NCI-H2107 (cell line): ENCODE data around the gene LITAF.
"Not testable (repeated sequence)": the region's sequence is repeated elsewhere in the genome, so short reads cannot be mapped to it uniquely, and the experiment has no call there.

ENCODE experiments used
- DNase-seq: peaks from one replicate; lab custom pipeline; 2025; lab: John Stamatoyannopoulos, UW

Gene LITAF

DNA sequence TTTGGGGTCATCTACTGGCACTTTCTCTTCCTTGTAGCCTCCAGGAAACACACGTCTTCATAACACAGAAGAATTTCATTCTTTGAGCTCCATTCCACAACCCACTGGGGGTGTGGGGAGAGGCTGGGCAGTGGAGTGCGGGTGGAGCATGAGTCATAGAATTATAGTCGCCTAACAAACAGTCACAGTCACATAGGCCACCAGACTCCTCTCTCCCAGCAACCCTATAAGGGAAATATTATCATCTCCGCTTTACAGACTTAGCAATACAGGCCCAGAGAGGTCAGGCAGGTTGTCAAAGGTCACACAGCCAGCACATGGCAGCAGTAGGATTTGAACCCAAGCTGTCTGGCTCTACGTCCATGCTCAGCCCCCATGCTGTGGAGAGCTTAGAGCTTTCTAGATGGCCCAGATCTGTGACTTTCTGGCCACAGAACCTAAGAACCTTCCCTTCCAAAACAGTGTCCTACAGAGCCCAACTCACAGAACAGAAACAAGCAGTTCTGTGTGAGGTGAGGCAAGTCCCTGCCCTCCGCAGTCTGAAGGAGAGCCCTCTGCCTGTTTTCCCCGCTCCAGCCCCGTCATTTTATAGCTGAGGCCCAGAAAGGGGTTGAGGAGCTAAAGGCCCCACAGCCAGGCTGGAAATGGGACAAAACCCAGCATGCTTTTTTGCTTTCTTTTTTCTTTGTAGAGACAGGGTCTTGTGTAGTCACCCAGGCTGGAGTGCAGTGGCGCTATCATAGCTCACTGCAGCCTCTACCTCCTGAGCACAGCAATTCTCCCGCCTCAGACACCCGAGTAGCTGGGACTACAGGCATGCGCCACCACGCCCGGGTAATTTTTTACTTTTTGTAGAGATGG is 10.7 kb upstream of the LITAF start:
- no peak for DNase-seq

DNA sequence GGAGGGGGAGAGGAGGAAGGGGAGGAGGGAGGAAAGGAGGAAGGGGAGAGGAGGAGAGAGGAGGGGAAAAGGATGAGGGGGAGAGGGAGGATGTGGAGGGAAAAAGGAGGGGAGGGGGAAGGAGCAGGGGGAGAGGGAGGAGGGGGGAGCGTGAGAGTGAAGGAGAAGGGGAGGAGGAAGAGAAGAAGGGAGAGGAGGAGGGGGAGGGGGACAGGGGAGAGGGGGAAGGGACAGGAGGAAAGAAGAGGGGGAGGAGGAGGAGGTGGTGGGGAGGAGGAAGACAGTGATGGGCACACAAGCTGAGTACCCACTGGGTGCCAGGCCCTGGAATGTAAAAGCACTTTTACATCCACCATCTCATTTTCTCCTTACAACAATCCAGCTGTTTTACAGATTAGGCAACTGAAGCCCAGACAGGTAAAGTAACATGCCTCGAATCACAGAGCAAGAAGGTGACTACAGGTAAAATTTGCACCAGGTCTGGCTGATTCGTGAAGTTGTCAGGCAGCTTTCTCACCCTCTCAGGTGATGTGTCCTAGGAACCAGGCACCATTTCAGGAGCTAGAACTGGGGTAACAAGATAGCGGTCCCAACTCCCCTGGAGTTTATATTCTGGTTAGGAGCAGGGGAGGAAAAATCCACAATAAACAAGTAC is 10.0 kb upstream of the LITAF start:
- DNase-seq: no peak

DNA sequence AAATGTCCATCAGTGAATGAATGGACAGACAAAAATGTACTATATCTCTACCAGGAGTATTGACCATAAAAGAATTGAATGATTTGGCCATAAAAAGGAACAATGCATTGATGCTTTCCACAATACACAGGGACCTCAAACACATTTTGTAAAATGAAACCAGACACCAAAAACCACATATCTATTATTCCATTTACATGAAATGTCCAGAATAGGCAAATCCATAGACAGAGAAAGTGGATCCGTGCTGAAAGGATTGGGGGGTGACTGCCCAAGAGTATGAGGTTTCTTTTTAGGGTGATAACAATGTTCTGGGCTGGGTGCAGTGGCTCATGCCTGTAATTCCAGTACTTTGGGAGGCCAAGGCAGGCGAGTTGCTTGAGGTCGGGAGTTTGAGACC is 6.9 kb upstream of the LITAF start:
- DNase-seq: no peak

DNA sequence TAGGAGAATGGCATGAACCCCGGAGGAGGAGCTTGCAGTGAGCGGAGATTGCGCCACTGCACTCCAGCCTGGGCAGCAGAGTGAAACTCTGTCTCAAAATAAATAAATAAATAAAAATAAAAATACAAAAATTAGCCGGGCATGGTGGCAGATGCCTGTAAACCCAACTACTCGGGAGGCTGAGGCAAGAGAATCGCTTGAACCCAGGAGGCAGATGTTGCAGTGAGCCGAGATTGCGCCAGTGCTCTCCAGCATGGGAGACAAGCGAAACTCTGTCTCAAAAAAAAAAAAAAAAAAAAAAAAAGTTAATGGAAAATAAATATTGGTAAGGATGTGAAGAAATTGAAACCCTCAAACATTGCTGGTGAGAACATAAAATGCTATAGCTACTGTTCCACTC is 6.4 kb upstream of the LITAF start:
- DNase-seq: not testable (repeated sequence)

DNA sequence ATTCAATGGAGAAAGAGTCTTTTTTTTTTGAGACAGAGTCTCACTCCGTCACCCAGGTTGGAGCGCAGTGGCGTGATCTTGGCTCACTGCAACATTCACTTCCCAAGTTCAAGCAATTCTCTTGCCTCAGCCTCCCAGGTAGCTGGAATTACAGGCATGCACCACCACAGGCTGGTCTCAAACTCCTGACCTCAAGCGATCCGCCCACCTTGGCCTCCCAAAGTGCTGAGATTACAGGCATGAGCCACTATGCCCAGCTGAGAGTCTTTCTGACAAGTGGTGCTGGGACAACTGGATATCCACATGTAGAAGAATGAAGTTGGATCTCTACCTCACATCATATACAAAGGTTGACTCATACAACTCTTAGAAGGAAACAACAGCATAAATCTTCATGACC is 4.9 kb upstream of the LITAF start:
- not testable (repeated sequence) for DNase-seq

DNA sequence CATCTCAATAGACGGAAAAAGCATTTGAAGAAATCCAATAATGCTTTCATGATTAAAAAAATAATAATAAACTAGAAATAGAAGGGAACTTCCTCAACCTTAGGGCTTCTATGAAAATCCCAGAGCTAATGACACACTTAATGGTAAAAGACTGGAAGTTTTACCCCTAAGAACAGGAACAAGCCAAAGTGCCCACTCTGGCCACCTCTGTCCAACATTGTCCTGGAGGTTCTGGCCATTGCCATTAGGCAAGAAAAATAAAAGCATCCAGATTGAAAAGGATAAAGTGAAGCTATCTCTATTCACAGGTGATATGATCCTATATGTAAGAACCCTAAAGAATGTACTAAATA is 2.5 kb upstream of the LITAF start:
- no peak for DNase-seq

DNA sequence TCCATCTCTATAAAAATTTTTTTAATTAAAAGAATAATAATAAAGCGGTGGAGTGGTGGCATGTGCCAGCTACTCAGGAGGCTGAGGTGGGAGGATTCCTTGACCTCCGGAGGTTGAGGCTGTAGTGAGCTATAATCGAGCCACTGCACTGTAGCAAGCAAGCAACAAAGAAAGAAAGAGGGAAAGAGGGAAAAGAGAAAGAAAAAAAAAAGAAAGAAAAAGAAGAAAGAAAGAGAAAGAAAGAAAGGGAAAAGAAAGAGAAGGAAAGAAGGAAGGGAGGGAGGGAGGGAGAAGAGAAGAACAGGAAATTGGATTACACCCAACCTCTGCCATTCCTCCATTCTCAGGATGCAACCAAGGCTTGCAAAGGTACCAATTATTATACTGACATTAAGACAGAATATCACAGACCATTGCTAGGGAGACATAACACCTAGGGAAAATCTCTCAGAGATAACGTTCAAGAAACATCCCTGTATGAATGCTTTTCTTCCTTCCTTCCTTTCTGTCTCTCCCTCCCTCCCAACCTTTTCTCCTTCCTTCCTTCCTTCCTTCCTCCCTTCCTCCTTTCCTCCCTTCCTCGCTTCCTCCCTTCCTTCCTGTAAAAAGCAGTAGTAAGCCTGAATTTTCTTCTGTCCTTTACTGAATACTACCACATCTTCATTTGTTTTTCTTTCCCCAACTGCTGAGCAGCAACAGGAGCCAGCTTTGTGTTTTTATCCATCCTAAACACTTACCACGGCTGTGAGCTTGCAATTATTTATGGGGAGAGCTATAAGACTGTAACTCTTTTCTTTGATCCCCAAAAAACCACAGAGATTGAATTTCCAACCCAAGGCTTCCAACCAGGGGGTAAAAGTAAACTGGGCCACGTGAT is 1.8 kb upstream of the LITAF start:
- DNase-seq: no peak

DNA sequence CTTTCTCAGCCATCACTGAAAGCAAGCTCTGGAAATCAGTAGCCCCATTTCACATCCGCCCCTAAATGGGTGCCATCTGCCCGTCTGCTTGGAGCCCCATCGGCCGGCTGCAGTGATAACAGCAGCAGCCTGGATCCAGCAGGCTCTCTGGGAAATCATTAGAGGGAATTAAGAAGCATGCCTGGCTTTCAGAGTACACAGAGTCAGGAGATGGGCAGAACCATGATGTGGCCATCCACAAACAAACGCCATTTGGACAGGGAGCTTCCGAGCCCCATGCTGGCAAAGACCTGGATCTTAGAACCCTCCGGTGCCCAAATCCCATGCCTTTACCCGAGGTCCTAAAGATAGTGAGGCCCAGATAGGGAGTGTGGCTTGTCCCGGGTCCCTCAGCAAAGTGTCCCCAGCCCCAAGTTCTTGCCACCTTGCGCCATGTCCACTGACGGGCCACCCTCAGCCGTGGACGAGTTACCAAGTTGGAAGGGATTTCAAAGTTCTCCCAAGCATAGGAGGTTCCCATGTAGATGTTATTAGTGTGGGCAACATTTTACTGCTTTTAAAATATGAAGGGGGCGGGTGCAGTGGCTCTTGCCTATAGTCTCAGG is 1.0 kb upstream of the LITAF start:
- no peak for DNase-seq

DNA sequence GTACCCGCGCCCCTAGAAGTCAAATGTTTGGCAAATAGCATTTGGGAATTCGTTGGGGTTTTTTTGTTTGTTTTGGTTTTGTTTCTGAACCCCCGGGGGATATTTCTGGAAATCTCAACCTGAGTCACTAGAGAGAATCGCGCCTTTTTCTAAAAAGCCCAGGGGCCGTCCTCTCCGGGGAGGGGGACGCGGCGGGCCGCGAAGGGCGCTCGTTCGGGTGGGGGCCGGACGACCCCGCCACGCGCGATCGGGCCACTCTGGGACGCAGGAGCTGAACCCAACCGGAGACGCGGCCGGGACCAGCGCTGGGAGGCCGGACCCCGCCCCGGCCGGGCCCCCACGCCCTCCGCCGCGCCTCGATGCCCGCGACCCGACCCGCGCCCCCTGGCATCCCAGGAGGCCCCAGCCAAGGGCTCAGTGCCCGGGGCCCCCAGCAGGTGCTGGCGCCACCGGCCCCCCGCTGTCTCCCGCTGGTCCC is 302 bp downstream of the LITAF start:
- no peak for DNase-seq

DNA sequence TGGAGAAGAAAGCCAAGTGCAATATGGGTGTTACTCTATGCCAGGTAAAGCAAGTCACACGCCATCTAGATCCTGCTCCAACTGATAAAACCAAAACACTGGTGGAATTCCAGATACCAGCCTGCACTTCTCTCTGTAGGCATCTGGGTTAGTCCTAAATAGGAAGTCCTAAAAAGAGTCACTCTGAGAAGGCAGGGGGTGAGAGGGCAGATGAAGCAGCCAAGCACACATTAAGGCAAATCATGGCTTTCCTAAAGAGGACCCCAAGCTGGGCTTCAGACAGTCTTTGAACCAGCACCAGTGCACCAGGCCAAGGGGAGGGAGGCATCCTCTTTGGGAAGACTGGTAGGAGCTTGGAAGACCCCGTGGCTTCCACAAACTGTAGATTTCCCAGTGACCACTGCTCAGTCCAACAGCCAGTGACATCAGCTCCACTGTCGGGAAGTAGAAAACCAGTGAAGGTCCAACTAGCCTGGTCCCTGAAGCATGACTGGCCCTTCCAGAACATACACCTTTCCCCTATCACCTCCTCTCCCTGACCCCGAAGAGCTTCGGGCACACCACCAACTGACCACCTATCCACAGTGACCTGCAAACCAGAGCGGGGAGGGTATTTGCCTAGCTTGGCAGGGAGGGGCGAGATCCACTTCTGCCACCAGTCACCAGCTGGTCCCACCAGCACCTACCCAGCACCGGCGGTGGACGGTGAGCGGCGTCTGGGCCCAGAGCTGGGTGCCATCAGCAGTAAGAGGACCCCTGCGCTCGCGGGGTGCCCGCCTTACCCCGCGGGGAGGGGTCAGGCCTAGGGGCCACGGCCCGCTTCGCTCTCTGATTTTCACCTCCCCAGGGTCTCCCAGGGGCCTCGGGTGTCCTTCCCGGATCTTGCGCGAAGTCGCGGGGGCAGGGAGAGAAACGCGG is 1.0 kb downstream of the LITAF start:
- DNase-seq: no peak

DNA sequence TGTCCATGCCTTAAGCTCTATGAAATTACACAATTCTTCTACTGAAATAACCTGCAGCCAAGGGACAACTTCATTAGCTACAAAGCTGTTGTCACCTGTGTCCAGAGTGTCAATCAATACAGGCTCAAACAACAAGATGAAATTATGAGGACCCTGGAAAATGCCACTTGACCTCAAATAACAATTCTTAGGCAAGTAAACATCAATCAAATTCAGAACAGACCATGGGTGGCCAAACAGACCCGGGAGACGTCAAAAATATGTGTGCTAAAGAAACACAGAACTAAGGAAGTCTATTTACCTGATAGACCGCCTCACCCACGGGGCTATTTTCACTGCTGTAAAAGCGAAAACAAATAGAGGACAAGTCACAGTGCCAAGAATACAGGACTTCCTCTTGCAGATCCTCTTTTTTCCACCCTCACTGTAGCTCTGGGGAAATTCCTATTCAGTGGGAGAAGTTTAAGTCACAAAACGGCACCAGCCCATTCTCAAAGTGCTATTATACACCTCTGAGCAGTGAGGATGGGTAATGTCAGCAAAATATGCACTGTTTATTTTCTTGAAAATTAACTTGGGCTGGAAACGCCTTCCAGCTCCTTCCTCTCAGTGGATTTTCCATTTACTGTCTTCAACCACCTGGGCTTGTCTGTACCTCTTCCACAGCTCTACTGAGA is 2.7 kb downstream of the LITAF start:
- DNase-seq: no peak

DNA sequence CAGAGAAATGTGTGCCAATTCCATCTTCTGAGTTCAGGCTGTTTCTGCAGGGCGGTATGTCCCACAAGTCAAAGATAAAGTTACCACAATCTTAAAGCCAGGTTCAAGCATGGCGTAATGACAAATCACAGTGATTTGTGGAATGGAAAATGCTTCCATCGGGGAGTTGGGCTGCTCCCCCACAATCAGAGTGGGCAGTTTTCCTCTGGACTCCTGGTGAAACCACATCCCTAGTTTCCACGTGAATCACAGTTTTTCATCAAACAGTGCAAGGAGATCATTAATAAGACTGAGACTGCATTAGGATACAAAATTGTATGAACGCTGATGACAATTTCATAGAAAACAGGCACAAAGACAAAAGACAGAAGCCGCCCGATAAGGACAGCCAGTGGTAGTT is 3.6 kb downstream of the LITAF start:
- DNase-seq: no peak

DNA sequence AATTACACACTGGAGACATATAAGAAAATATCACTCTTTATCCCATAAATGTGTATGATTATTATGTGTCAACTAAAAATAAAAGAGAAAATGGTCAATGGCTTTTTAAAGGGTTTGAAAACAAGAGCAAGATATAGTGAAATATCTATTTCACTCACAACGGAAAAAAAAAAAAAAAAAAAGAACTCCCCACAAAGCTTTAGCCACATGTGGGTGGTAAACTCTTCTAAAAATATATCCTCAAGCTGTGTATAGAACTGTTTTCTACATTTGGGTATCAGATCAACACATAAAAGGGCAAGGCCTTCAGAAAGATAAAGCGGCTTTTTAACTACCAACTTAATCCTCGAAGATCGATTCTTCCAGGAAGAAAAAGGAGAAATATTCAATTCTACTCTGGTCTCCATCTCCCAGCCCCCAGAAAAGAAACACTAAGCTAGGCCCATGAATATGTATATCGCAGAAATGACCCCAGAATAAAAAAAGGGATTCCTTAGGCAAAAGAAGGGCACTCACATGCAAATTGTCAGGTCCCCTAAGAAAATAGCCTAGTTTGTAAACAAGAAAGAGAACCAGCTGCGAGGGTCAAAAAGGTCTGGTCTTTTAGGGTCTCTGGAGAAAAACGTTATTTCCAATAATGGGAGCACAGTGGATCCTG is 4.4 kb downstream of the LITAF start:
- no peak for DNase-seq

DNA sequence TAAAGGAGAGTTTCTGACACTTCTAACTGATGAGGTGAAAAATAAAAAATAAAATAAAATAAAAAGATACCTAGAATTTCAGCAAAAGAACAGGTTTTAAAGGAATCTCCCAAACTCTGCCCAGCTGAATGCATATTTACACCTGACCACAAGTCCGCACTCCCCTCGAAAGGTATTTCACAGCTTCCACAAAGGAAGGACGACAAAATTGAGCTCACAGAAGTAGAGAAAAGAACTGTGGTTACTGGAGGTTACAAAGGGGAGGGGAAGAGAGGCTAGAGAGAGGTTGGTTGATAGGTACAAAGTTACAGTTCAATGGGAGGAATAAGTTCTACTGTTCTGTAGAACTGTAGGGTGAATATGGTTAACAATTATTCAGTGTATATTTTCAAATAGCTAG is 5.0 kb downstream of the LITAF start:
- no peak for DNase-seq

DNA sequence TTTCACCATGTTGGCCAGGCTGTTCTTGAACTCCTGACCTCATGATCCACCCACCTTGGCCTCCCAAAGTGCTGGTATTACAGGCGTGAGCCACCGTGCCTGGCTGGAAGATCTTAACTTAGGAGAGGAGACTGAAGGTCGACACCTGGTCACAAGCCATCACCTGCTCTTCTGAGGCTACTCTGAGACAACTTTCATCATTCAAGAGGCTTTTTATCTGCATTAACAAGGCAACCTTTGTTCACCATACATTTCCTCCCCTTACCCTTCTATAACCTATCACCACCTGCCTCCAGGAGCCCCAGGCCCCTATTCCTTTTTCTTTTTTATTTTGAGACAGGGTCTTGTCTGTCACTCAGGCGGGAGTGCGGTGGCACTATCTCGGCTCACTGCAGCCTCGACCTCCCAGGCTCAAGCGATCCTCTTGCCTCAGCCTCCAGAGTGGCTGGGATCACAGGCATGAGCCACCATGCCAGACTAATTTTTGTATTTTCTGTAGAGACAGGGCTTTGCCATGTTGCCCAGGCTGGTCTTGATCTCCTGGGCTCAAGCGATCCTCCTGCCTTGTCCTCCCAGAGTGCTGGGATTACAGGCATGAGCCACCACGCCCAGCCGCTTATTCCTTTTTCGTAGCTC is 6.2 kb downstream of the LITAF start:
- DNase-seq: no peak

DNA sequence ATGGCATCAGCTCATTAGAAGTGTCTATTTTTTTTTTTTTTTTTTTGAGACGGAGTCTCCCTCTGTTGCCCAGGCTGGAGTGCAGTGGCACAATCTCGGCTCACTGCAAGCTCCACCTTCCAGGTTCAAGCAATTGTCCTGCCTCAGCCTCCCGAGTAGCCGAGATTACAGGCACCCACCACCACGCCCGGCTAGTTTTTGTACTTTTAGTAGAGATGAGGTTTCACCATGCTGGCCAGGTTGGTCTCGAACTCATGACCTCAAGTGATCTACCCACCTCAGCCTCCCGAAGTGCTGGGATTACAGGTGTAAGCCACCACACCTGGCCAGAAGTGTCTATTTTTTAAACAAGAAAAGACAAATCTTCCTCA is 9.4 kb downstream of the LITAF start:
- not testable (repeated sequence) for DNase-seq

DNA sequence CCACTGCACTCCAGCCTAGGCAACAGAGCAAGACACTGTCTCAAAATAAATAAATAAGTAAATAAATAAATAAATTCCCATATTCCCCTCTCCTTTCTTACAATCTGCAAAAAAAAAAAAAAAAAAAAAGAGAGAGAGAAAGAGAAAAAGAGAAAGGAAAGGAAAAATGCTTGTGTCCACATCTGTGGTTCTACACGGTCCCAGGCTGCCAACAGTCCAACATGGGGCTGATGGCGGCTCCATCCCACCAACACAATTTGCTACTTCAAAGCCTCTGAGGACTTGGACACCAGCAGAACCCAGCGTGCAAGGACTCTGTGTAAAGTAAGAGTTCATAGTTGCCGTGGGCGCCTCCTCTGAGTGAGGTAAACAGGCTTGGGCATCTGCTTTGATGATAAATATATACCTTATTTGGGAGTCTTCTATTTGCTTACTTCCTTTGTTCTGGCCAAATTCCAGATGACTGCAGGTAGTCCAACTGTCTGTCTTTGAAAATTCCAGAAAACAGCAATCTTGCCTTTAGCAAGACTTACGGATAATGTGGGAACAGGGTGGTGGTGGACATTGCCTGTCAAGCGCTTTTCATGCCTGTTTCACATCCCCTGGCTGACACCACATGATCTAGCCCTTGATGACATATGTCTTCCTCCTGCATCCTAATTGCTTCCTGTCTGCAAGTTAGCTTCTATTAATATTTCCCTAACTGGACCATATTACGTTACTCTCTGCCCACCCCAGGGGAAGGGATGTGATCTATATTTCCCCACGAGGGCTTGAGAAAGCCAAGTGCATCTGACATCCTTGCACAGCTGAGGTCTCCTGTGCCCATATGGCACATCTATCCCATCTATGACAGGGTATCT is 10.1 kb downstream of the LITAF start:
- DNase-seq: no peak

DNA sequence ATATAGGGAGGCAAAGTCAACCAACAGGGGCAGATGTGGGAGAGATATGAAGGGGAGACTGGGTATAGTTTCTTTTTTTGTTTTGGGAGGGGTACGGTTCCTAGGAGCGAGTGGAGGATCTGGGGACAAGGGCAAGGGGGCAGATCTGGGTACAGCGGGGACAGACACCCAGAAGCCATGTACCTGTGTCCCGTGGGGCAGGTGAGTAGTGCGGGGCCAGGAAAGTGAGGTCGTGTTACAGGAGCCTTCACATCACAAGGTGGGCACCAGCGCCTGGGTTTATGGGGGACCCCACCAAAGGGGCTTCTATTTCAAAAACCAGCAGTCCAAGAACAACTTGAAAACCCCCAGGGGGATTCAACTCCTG is 11.5 kb downstream of the LITAF start:
- DNase-seq: no peak
